Fibroblast of mammary gland (primary cell): ENCODE results near the gene PSD.
A peak's percentile ranks its signal among the peaks of the same experiment; 100 is the strongest.
"Not testable (repeated sequence)": the region's sequence is repeated elsewhere in the genome, so short reads cannot be mapped to it uniquely, and the experiment has no call there.

Experiments used
- DNase-seq: peaks from one replicate; pipeline ENCODE4 v3.0.0-alpha.2; 2010; ENCODE audit warnings: low read depth
- H3K4me3 ChIP-seq: 2 replicates; pipeline ENCODE4 v1.5.1; 2011; ENCODE audit warnings: low read depth, mild to moderate bottlenecking, low read length, moderate library complexity; ENCODE audit not compliant: control insufficient read depth
- CTCF ChIP-seq: conservative IDR thresholded peaks from 2 replicates; pipeline ENCODE4 v1.5.1; 2011; ENCODE audit warnings: low read depth, low read length, inconsistent platforms; ENCODE audit not compliant: control insufficient read depth, insufficient read depth

The PSD gene

GRCh38 chr10:102461187-102462054 is 42.8 kb upstream of the PSD start:
- DNase-seq, result peak; percentile 63
- no peak for TF ChIP-seq CTCF
- peak overlapping the region; percentile 55 for H3K4me3 ChIP-seq

- H3K4me3 ChIP-seq, result peak overlapping the region; percentile 55
- TF ChIP-seq CTCF, result no peak
- no peak for DNase-seq
These were observed 42.2 kb upstream of the PSD start for GRCh38 chr10:102460836-102461186.

GRCh38 chr10:102458656-102459055 is 40.1 kb upstream of the PSD start:
- no peak for DNase-seq
- H3K4me3 ChIP-seq, result no peak overlapping the region
- no peak for TF ChIP-seq CTCF

GRCh38 chr10:102457591-102458150 is 39.1 kb upstream of the PSD start:
- no peak for TF ChIP-seq CTCF
- DNase-seq, result peak; percentile 93
- H3K4me3 ChIP-seq, result no peak overlapping the region

GRCh38 chr10:102455893-102456471 is 37.4 kb upstream of the PSD start:
- TF ChIP-seq CTCF, result no peak

GRCh38 chr10:102454662-102455487 is 36.3 kb upstream of the PSD start:
- not testable (repeated sequence) for DNase-seq, H3K4me3 ChIP-seq

More at GRCh38 chr10:102455893-102456471, 37.4 kb upstream of the PSD start:
- peak; percentile 91 for DNase-seq
- no peak overlapping the region for H3K4me3 ChIP-seq
